Ovary (tissue), 3 donors: ENCODE data around the gene ARL6IP4.

Experiments
- CTCF ChIP-seq, 3 donors: fragments of 450-650 bp in 2 of 3; fragments of 200-600 bp in 1 of 3; IDR thresholded peaks; one replicate each; pipeline versions ENCODE4 v1.5.1 to v1.8.0; 2016 to 2022; ENCODE audit warnings: antibody characterized with exemption in 3 of 3, mild to moderate bottlenecking in 1 of 3
- EP300 ChIP-seq: sonication (generic); formaldehyde crosslinking; IDR thresholded peaks from one replicate; pipeline ENCODE4 v1.6.1; 2017; ENCODE audit warnings: antibody characterized with exemption
- POLR2A ChIP-seq: fragments of 450-650 bp; IDR thresholded peaks from one replicate; pipeline ENCODE4 v1.6.1; 2017; ENCODE audit warnings: antibody characterized with exemption, mild to moderate bottlenecking, moderate library complexity
- donor health status: DM: no; HTN: no; CAD: no.

- TF ChIP-seq CTCF (IDR thresholded peaks at IDR 0.05), result no peak
- TF ChIP-seq POLR2A, result no peak
- TF ChIP-seq EP300, result no peak
These were observed 13.7 kb downstream of the ARL6IP4 start for GRCh38 chr12:122994140-122994675.
